ENCODE measurements around the gene CLEC7A. TPM values are rescaled to one million over a fixed set of nuclear protein-coding genes. Genes with fewer than 3 reads are reported as not detected.

CLEC7A gene
- total and polyA plus RNA-seq, 8 donors, result 0.60 to 8.5 (median 1.1) TPM

DNA sequence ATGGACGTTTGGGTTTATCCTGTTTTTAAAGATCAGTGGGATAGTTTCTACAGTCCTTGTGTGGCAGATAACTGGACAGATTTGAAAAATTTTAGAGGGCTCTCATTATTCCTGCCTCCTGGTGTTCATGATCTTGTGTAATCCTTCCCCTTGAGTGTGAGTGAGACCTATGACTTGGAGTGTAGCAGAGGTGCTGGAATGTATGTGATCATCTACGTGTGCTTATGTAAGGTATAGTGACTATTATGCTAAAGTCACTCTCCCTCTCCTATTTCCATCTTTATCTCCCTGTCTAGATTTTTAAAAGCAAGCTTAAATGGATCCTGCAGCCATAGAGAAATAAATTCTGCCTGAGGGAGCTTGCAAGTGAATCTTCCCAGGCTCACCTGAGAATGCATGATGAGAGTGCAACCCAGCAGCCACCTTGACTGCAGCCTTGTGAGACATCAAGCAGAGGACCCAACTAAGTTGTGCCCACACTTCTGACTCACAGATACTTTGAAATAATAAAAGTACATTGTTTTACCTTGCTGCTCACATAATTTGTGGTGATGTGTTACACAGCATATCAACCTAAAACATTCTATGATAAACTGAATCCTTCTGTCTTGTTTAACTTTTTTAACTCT lies 45.1 kb upstream of the CLEC7A start:
- intact Hi-C loops (cut with DNase I), result no loop called here
- WGBS, 2 donors, result 54 to 56% methylated on average over 2 of the region's 2 CpGs
- no peaks in the 10 kb centered on the region for H3K9me3 ChIP-seq
- H3K27ac ChIP-seq, result no peak overlapping the region
- ATAC-seq (no peak), FAIRE-seq (no peak), DNase-seq (no peak)
- H3K36me3 ChIP-seq, result no peaks in the 10 kb centered on the region
- H3K4me3 ChIP-seq, result no peak overlapping the region
- H3K27me3 ChIP-seq, result no peaks in the 10 kb centered on the region
- TF ChIP-seq, protein P1, sequence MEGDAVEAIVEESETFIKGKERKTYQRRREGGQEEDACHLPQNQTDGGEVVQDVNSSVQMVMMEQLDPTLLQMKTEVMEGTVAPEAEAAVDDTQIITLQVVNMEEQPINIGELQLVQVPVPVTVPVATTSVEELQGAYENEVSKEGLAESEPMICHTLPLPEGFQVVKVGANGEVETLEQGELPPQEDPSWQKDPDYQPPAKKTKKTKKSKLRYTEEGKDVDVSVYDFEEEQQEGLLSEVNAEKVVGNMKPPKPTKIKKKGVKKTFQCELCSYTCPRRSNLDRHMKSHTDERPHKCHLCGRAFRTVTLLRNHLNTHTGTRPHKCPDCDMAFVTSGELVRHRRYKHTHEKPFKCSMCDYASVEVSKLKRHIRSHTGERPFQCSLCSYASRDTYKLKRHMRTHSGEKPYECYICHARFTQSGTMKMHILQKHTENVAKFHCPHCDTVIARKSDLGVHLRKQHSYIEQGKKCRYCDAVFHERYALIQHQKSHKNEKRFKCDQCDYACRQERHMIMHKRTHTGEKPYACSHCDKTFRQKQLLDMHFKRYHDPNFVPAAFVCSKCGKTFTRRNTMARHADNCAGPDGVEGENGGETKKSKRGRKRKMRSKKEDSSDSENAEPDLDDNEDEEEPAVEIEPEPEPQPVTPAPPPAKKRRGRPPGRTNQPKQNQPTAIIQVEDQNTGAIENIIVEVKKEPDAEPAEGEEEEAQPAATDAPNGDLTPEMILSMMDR (IDR thresholded peaks at IDR 0.05), result no peak
- no peaks in the 10 kb centered on the region for H3K4me1 ChIP-seq

DNA sequence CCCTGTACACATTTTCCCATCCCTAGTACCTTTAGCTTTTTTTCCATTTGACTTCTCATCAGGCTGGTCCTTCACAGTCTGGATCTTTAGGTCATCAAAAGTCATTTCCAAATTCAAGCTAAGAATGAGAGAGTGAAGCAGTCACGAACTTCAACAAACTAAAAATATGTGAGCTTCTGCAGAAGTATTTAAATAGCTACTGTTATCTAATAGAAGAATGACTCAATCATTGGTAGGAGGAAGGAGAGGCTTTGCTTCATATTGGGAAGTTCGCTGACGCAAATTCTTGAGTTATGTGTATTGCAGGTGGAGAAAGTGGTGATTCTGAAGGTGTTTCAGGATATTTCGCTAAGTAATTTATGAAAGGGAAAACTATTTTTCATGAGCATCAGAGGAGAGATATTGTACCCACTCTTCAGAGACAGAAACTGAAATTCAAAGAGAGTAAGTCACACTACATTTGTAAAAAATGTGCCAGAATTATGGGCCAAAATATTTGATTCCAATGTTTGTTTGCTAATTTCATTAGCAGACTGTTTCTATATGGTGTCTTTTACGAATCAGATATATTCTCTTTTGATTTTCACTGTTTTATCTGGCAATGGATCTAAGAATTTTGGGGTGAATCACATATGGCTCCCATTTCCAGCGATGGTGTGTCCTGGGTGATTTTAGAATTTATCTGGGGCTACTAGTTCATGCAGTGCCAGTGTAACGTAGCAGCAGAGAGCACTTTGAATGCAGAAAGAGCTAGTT lies 42.2 kb upstream of the CLEC7A start, which contains the start of gene OLR1:
OLR1 (minus strand) TSS at position 160 of the 756 bp plus-strand sequence; CDS start at position 105, 55 bp downstream.
- ATAC-seq (peak in 1 of 4 donors; percentile 23), FAIRE-seq (no peak), DNase-seq (no peak)
- Histone ChIP-seq H3K4me3 (no peak within 1 kb of the TSS), H3K4me1 (no peaks in the 10 kb centered on the region), H3K36me3 (no peaks in the 10 kb centered on the region), H3K27ac (peak within 1 kb of the TSS in 1 of 4 donors; percentile 16), H3K9me3 (no peaks in the 10 kb centered on the region), H3K27me3 (no peaks in the 10 kb centered on the region)
- intact Hi-C loops (cut with DNase I), result no loop called here
- TF ChIP-seq, protein P1 (IDR thresholded peaks at IDR 0.05), result no peak
- WGBS, 2 donors, result 70 to 81% methylated on average over 7 of the region's 7 CpGs

DNA sequence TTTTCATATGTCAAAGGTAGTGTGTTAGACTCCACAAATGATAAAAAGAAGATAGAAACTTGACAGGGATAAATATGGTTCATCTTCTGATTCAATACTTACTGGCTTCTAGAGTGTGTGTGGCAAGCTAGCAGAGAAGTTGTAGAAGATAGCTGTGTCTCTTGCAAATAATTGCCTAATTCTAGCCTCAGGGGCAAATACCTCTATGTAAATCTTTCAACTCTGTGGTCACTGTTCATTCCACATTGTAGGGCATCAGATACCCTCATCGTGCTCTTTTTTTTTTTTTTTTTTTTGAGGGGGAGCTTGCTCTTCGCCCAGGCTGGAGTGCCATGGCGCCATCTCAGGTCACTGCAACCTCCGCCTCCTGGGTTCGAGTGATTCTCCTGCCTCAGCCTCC lies 40.2 kb upstream of the CLEC7A start:
- Histone ChIP-seq H3K27me3 (no peaks in the 10 kb centered on the region), H3K36me3 (no peaks in the 10 kb centered on the region), H3K4me3 (no peak overlapping the region), H3K4me1 (no peaks in the 10 kb centered on the region), H3K27ac (peak overlapping the region in 1 of 4 donors; percentile 16), H3K9me3 (no peaks in the 10 kb centered on the region)
- WGBS, 2 donors, result 71 to 89% methylated on average over 5 of the region's 5 CpGs
- FAIRE-seq (no peak), DNase-seq (no peak), ATAC-seq (no peak)
- TF ChIP-seq, protein P1 (IDR thresholded peaks at IDR 0.05), result no peak
- intact Hi-C loops (cut with DNase I), result no loop called here

DNA sequence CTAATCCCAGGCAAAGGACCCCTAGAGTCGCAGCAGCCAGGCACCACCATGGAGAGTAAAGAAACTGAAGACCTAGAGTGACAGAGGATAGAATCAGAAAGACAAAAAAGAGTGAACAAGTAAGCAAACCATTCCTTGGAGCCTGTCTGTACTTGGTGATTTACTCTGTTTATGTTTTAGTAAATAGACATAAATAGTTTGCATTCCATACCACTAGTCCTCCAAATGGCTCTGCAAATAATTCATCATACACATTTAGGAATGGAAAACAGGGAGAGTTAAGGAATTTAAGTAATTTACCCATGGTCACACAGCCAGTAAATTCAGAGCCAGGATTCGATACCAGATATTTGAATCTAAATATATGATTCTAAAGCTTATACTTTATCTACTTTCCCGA lies 39.1 kb upstream of the CLEC7A start:
- ATAC-seq, result no peak
- 58 to 70% methylated on average over 3 of the region's 3 CpGs for WGBS, 2 donors
- no peak overlapping the region for H3K27ac ChIP-seq
- H3K9me3 ChIP-seq, result no peaks in the 10 kb centered on the region
- TF ChIP-seq, protein P1 (IDR thresholded peaks at IDR 0.05), result no peak
- DNase-seq, result no peak
- no peaks in the 10 kb centered on the region for H3K4me1 ChIP-seq
- no peaks in the 10 kb centered on the region for H3K27me3 ChIP-seq
- H3K4me3 ChIP-seq, result no peak overlapping the region
- no peak for FAIRE-seq
- intact Hi-C loops (cut with DNase I), result no loop called here
- H3K36me3 ChIP-seq, result no peaks in the 10 kb centered on the region

DNA sequence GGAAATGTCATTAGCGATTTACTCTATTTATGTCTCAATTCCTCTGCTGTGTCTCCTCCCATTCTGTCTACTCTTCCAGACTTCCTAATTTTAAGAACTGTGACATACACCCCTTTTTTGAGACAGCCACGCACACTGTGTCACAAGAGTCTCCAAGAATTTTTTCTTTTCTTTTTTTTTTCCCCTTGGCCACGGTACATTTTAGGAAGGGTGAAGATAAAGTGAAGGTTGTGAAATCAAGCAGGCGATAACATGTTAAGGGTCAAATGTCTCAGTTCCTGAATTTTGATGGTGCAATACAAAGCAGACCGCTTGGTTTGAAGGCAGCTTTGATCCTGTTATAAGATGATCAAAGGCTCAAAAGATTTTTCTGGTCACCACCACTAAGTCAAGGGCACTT lies 37.6 kb upstream of the CLEC7A start:
- intact Hi-C loops (cut with DNase I), result no loop called here
- Histone ChIP-seq H3K4me1 (no peaks in the 10 kb centered on the region), H3K27me3 (no peaks in the 10 kb centered on the region), H3K36me3 (no peaks in the 10 kb centered on the region), H3K27ac (no peak overlapping the region), H3K9me3 (no peaks in the 10 kb centered on the region), H3K4me3 (no peak overlapping the region)
- FAIRE-seq (no peak), ATAC-seq (peak in 2 of 4 donors; percentile 72 to 78), DNase-seq (no peak)
- 56 to 60% methylated on average over 5 of the region's 5 CpGs for WGBS, 2 donors
- TF ChIP-seq, protein P1 (IDR thresholded peaks at IDR 0.05), result no peak

Data from pancreas (tissue), 10 donors.